ENCODE data around the gene RAB40A.

- TF ChIP-seq CTCF (IDR thresholded peaks at IDR 0.05) (no peak), POLR2A (IDR thresholded peaks at IDR 0.05) (no peak)
Measured at GRCh38 chrX:103510031-103510430, 9.3 kb downstream of the RAB40A start.

Data from vagina (tissue), 2 donors.